Astrocyte of the cerebellum (primary cell): ENCODE results near the gene SGIP1.

Source experiments
- DNase-seq: peaks from one replicate; pipeline ENCODE4 v3.0.0-alpha.2; 2011; ENCODE audit warnings: low read depth
- H3K4me3 ChIP-seq: 2 replicates; pipeline ENCODE4 v1.5.1; 2011; ENCODE audit warnings: mild to moderate bottlenecking, low read depth, low read length, moderate library complexity
- CTCF ChIP-seq: IDR thresholded peaks from 2 replicates; pipeline ENCODE4 v1.5.1; 2012; ENCODE audit warnings: low read length, low read depth, moderate library complexity, mild to moderate bottlenecking; ENCODE audit errors: missing control alignments
- in situ Hi-C: cut with HindIII; loops from 2 replicates; pipeline ENCODE4 v1.10.0; 2017; ENCODE audit warnings: low sequenced_read_pairs

SGIP1 gene

GRCh38 chr1:66494482-66494881 is 39.5 kb upstream of the SGIP1 start:
- in situ Hi-C loops: no loop called here
- no peak overlapping the region for H3K4me3 ChIP-seq
- no peak for TF ChIP-seq CTCF
- DNase-seq: no peak

- no peak for DNase-seq
- TF ChIP-seq CTCF: no peak
- in situ Hi-C loops: no loop called here
- H3K4me3 ChIP-seq: no peak overlapping the region
Measured at GRCh38 chr1:66495495-66495894, 38.5 kb upstream of the SGIP1 start.

DNA sequence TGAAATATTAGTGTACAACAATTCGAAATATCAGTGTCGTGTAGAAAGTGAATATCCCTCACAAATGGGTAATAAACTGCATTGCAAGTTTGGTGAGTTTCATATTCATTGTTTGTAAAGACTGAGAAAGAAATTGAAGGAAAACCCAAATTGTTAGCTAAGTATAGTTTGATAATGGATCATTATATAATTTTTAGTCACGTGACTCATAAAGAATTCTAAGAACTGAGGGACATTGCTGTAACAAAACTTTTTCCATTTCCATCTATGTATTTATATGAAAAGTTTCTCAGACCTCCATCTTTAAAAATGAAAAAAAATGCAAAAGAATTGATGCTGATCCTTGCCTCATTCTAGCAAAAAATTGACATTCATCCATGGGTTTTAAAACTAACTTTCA is 36.0 kb upstream of the SGIP1 start:
- in situ Hi-C loops: no loop called here
- no peak for TF ChIP-seq CTCF
- no peak overlapping the region for H3K4me3 ChIP-seq
- no peak for DNase-seq

DNA sequence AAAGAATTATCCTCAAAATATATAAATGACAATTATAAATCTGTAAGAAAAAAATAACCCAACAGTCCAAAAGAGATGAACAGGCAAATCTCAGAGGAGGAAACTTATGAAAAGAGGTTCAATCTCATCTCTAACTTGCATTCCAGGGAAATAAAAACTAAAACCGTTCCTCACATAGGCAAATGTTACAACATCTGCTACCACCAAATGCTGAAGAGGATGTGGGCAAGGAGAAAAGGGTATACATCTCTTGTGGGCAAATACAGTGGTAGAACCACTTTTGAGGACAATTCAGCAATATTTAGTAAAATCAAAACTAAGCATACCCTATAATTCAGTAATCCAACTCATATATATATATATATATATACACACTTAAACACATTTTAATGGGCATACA is 33.7 kb upstream of the SGIP1 start:
- no peak for DNase-seq
- TF ChIP-seq CTCF: no peak
- H3K4me3 ChIP-seq: no peak overlapping the region
- in situ Hi-C loops: no loop called here

DNA sequence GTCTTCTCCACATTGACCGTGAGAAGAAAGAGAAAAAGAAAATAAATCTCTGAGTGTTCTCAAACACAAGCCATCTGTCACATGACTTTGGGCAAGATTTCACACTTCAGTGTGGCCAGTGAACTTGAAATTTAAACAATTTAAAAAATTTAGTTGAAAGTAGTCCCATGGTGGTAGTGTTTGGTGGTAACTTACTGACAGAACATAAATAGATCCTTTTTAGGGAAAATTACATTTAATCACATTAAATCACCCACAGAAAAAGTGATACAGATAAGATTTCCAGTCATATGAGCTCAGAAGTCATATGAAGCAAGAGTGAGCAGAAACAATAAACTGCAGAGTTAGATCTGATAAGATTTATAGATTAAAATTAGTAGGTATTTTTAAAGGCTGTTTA is 31.9 kb upstream of the SGIP1 start:
- in situ Hi-C loops: no loop called here
- TF ChIP-seq CTCF: no peak
- no peak overlapping the region for H3K4me3 ChIP-seq
- DNase-seq: no peak

DNA sequence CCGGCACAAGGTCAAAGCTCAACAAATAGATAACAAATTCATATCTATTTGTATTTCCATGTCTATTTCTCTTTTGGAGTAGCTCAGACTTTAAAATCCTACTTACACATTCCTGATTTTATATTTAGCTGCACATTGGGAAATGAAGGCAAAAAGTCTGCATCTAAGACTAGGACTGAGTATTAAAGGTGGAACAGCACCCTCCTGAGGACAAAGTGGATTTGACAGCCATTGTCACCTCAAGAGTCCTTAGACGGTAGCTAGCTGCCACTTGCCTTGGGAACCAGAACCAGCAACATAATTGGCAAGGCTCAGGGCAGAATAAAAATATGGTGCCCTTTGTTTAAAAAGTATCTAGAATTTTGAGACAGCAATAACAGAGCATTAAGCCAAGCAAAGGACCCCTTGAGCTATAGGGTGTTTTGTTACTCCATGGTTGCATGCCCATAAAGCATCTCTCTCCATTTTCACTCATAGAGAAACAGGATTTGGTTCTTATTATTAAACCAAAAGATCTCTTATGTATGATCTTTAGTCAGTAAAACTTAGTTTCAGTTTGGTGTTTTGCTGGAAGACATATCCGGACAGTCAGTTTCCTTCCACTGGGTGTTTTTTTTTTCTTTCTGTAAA is 30.0 kb upstream of the SGIP1 start:
- in situ Hi-C loops: no loop called here
- TF ChIP-seq CTCF: peak; percentile 63
- H3K4me3 ChIP-seq: no peak overlapping the region
- DNase-seq: peak; percentile 36
